Stomach smooth muscle (tissue), 2 donors: ENCODE data around the gene TMEM130.
A peak's percentile ranks its signal among the peaks of the same experiment; 100 is the strongest.

Source experiments
- H3K27ac ChIP-seq: one replicate; pipeline ENCODE4 v1.7.0; 2013; ENCODE audit warnings: mild to moderate bottlenecking, low read length, inconsistent platforms
- H3K27me3 ChIP-seq, 2 donors: one replicate each; pipeline ENCODE4 v1.7.0; 2013; ENCODE audit warnings: low read length in 2 of 2; ENCODE audit not compliant: insufficient read depth in 2 of 2, control insufficient read depth in 1 of 2
- H3K36me3 ChIP-seq, 2 donors: one replicate each; pipeline ENCODE4 v1.7.0; 2013; ENCODE audit warnings: low read length in 2 of 2; ENCODE audit not compliant: control insufficient read depth in 2 of 2, insufficient read depth in 2 of 2
- H3K4me1 ChIP-seq: one replicate; pipeline ENCODE4 v1.7.0; 2013; ENCODE audit warnings: low read length; ENCODE audit not compliant: control insufficient read depth, insufficient read depth
- H3K4me3 ChIP-seq, 2 donors: one replicate each; pipeline ENCODE4 v1.7.0; 2013; ENCODE audit warnings: low read length in 2 of 2
- H3K9ac ChIP-seq, 2 donors: one replicate each; pipeline ENCODE4 v1.7.0; 2013; ENCODE audit warnings: low read length in 2 of 2, mild to moderate bottlenecking in 1 of 2
- H3K9me3 ChIP-seq, 2 donors: one replicate each; pipeline ENCODE4 v1.7.0; 2013; ENCODE audit warnings: low read length in 2 of 2; ENCODE audit not compliant: control insufficient read depth in 2 of 2
- donor health status: healthy.
- donor health status: Pancreatic carcinoma.

Gene TMEM130

GRCh38 chr7:98869597-98870120 is at the start of gene TMEM130:
Gene TMEM130 (minus strand): TSS chr7:98870014. CDS start chr7:98869861, 153 bp downstream.
- no peaks in the 10 kb centered on the region for H3K36me3 ChIP-seq
- peak within 1 kb of the TSS in 1 of 2 donors; percentile 61 for H3K4me3 ChIP-seq
- H3K9ac ChIP-seq = no peak within 1 kb of the TSS
- no peaks in the 10 kb centered on the region for H3K9me3 ChIP-seq
- H3K27me3 ChIP-seq = peaks cover 13 to 16% of the 10 kb centered on the region in 2 donors
- peaks cover 7% of the 10 kb centered on the region for H3K4me1 ChIP-seq
- no peak within 1 kb of the TSS for H3K27ac ChIP-seq

GRCh38 chr7:98917331-98917730 is 47.5 kb upstream of the TMEM130 start:
- H3K36me3 ChIP-seq = peaks cover 50 to 52% of the 10 kb centered on the region in 2 donors
- no peak overlapping the region for H3K4me3 ChIP-seq
- H3K9ac ChIP-seq = no peak overlapping the region
- H3K4me1 ChIP-seq = no peaks in the 10 kb centered on the region
- H3K9me3 ChIP-seq = no peaks in the 10 kb centered on the region
- no peak overlapping the region for H3K27ac ChIP-seq
- no peaks in the 10 kb centered on the region for H3K27me3 ChIP-seq

- Histone ChIP-seq H3K36me3 (peaks cover 58 to 65% of the 10 kb centered on the region in 2 donors), H3K4me3 (no peak overlapping the region), H3K27ac (no peak overlapping the region), H3K4me1 (no peaks in the 10 kb centered on the region), H3K27me3 (no peaks in the 10 kb centered on the region), H3K9ac (no peak overlapping the region), H3K9me3 (no peaks in the 10 kb centered on the region)
Measured at GRCh38 chr7:98913612-98914011, 43.8 kb upstream of the TMEM130 start.

GRCh38 chr7:98913026-98913425 is 43.2 kb upstream of the TMEM130 start:
- no peak overlapping the region for H3K9ac ChIP-seq
- no peaks in the 10 kb centered on the region for H3K4me1 ChIP-seq
- H3K27ac ChIP-seq = no peak overlapping the region
- H3K9me3 ChIP-seq = no peaks in the 10 kb centered on the region
- no peak overlapping the region for H3K4me3 ChIP-seq
- H3K36me3 ChIP-seq = peaks cover 62 to 68% of the 10 kb centered on the region in 2 donors
- no peaks in the 10 kb centered on the region for H3K27me3 ChIP-seq

- H3K36me3 ChIP-seq = peaks cover 61% of the 10 kb centered on the region in 2 donors
- H3K4me3 ChIP-seq = no peak overlapping the region
Measured at GRCh38 chr7:98911916-98912315, 42.1 kb upstream of the TMEM130 start.

GRCh38 chr7:98910427-98910826 is 40.6 kb upstream of the TMEM130 start:
- Histone ChIP-seq H3K27me3 (no peaks in the 10 kb centered on the region), H3K9ac (no peak overlapping the region), H3K27ac (no peak overlapping the region), H3K36me3 (peaks cover 56% of the 10 kb centered on the region in 2 donors), H3K9me3 (no peaks in the 10 kb centered on the region), H3K4me3 (no peak overlapping the region), H3K4me1 (no peaks in the 10 kb centered on the region)

More at GRCh38 chr7:98911916-98912315, 42.1 kb upstream of the TMEM130 start:
- no peak overlapping the region for H3K9ac ChIP-seq
- H3K27me3 ChIP-seq = no peaks in the 10 kb centered on the region
- no peak overlapping the region for H3K27ac ChIP-seq
- H3K4me1 ChIP-seq = no peaks in the 10 kb centered on the region
- no peaks in the 10 kb centered on the region for H3K9me3 ChIP-seq

- no peaks in the 10 kb centered on the region for H3K27me3 ChIP-seq
- peaks cover 62 to 64% of the 10 kb centered on the region in 2 donors for H3K36me3 ChIP-seq
- H3K4me1 ChIP-seq = no peaks in the 10 kb centered on the region
- H3K9me3 ChIP-seq = no peaks in the 10 kb centered on the region
- no peak overlapping the region for H3K27ac ChIP-seq
- no peak overlapping the region for H3K9ac ChIP-seq
- H3K4me3 ChIP-seq = no peak overlapping the region
Measured at GRCh38 chr7:98909487-98909886, 39.7 kb upstream of the TMEM130 start.

- H3K4me1 ChIP-seq = no peaks in the 10 kb centered on the region
- no peak overlapping the region for H3K9ac ChIP-seq
- no peak overlapping the region for H3K4me3 ChIP-seq
- no peak overlapping the region for H3K27ac ChIP-seq
- peaks cover 62 to 70% of the 10 kb centered on the region in 2 donors for H3K36me3 ChIP-seq
- no peaks in the 10 kb centered on the region for H3K9me3 ChIP-seq
- H3K27me3 ChIP-seq = no peaks in the 10 kb centered on the region
Measured at GRCh38 chr7:98908585-98908984, 38.8 kb upstream of the TMEM130 start.

GRCh38 chr7:98907570-98907969 is 37.8 kb upstream of the TMEM130 start:
- no peaks in the 10 kb centered on the region for H3K27me3 ChIP-seq
- H3K36me3 ChIP-seq = peaks cover 57 to 68% of the 10 kb centered on the region in 2 donors
- no peaks in the 10 kb centered on the region for H3K9me3 ChIP-seq

GRCh38 chr7:98903246-98903645 is 33.4 kb upstream of the TMEM130 start:
- H3K4me1 ChIP-seq = no peaks in the 10 kb centered on the region
- H3K9ac ChIP-seq = no peak overlapping the region
- no peaks in the 10 kb centered on the region for H3K9me3 ChIP-seq
- H3K4me3 ChIP-seq = no peak overlapping the region
- no peaks in the 10 kb centered on the region for H3K27me3 ChIP-seq
- H3K27ac ChIP-seq = no peak overlapping the region
- H3K36me3 ChIP-seq = peaks cover 50 to 68% of the 10 kb centered on the region in 2 donors

More at GRCh38 chr7:98907570-98907969, 37.8 kb upstream of the TMEM130 start:
- no peaks in the 10 kb centered on the region for H3K4me1 ChIP-seq
- no peak overlapping the region for H3K9ac ChIP-seq
- H3K4me3 ChIP-seq = no peak overlapping the region
- no peak overlapping the region for H3K27ac ChIP-seq

- no peaks in the 10 kb centered on the region for H3K4me1 ChIP-seq
- no peaks in the 10 kb centered on the region for H3K27me3 ChIP-seq
- H3K27ac ChIP-seq = no peak overlapping the region
- H3K4me3 ChIP-seq = no peak overlapping the region
- peaks cover 56 to 69% of the 10 kb centered on the region in 2 donors for H3K36me3 ChIP-seq
- H3K9me3 ChIP-seq = no peaks in the 10 kb centered on the region
- H3K9ac ChIP-seq = no peak overlapping the region
Measured at GRCh38 chr7:98902523-98902922, 32.7 kb upstream of the TMEM130 start.
